CD14-positive monocyte (primary cell): Measurements from ENCODE around the gene POLR1D. TPM values are rescaled to one million over a fixed set of nuclear protein-coding genes. Genes with fewer than 3 reads are reported as not detected.

Experiments used
- DNase-seq, 3 donors: peaks; one replicate each; pipeline ENCODE4 v3.0.0-alpha.2; 2011 to 2022
- H2AFZ ChIP-seq: 2 replicates; pipeline ENCODE4 v1.6.0; 2012; ENCODE audit warnings: mild to moderate bottlenecking, low read depth, low read length, inconsistent platforms; ENCODE audit not compliant: insufficient read depth, poor library complexity, severe bottlenecking
- H3K27ac ChIP-seq, 2 donors: 1 replicate in 1 of 2; 2 replicates in 1 of 2; pipeline ENCODE4 v1.5.1; 2012 to 2013; ENCODE audit warnings: low read length in 2 of 2, control low read depth in 1 of 2, inconsistent platforms in 1 of 2, low read depth in 1 of 2, mild to moderate bottlenecking in 1 of 2
- H3K27me3 ChIP-seq, 2 donors: one replicate each; pipeline versions ENCODE4 v1.6.0 to v1.6.1; 2011 to 2013; ENCODE audit warnings: low read length in 2 of 2; ENCODE audit not compliant: control insufficient read depth in 2 of 2, insufficient read depth in 2 of 2
- H3K36me3 ChIP-seq, 2 donors: replicated peaks in 1 of 2; 1 replicate in 1 of 2; 2 replicates in 1 of 2; pipeline versions ENCODE4 v1.5.1 to v1.6.1; 2012 to 2013; ENCODE audit warnings: low read length in 2 of 2, control low read depth in 1 of 2, inconsistent platforms in 1 of 2, mild to moderate bottlenecking in 1 of 2; ENCODE audit not compliant: insufficient read depth in 2 of 2, control insufficient read depth in 1 of 2
- H3K4me1 ChIP-seq, 2 donors: 1 replicate in 1 of 2; 2 replicates in 1 of 2; pipeline versions ENCODE4 v1.5.1 to v1.6.1; 2012 to 2013; ENCODE audit warnings: low read length in 2 of 2, control low read depth in 1 of 2, inconsistent platforms in 1 of 2, mild to moderate bottlenecking in 1 of 2, moderate library complexity in 1 of 2; ENCODE audit not compliant: insufficient read depth in 2 of 2, control insufficient read depth in 1 of 2
- H3K4me2 ChIP-seq: replicated peaks from 2 replicates; pipeline ENCODE3; 2012; ENCODE audit warnings: low read length, moderate library complexity, mild to moderate bottlenecking; ENCODE audit not compliant: poor library complexity, severe bottlenecking; ENCODE audit errors: extremely low read depth
- H3K4me3 ChIP-seq, 3 experiments: fragments of 200-600 bp in 1 of 3; sonication (generic) in 1 of 3; replicated peaks in 1 of 3; 1 replicate in 2 of 3; 2 replicates in 1 of 3; pipeline ENCODE4 v1.5.1; 2011 to 2013; ENCODE audit warnings: low read length in 3 of 3, mild to moderate bottlenecking in 3 of 3, control low read depth in 2 of 3, low read depth in 2 of 3, inconsistent platforms in 1 of 3, moderate library complexity in 1 of 3
- H3K79me2 ChIP-seq: 2 replicates; pipeline ENCODE4 v1.6.0; 2012; ENCODE audit warnings: mild to moderate bottlenecking, control low read depth, inconsistent platforms, low read length, moderate library complexity; ENCODE audit not compliant: insufficient read depth
- H3K9ac ChIP-seq: 2 replicates; pipeline ENCODE4 v1.6.0; 2017; ENCODE audit warnings: low read length, mild to moderate bottlenecking; ENCODE audit not compliant: insufficient read depth, poor library complexity, severe bottlenecking
- H3K9me3 ChIP-seq, 2 donors: replicated peaks in 1 of 2; 1 replicate in 1 of 2; 2 replicates in 1 of 2; pipeline versions ENCODE4 v1.5.1 to v1.6.1; 2012 to 2013; ENCODE audit warnings: low read length in 2 of 2, control low read depth in 1 of 2; ENCODE audit not compliant: control insufficient read depth in 1 of 2, insufficient read depth in 1 of 2
- H4K20me1 ChIP-seq: 2 replicates; pipeline ENCODE4 v1.6.0; 2012; ENCODE audit warnings: mild to moderate bottlenecking, low read length, control low read depth, moderate library complexity; ENCODE audit not compliant: insufficient read depth
- H3K27ac Mint-ChIP-seq, 7 donors: one replicate each; pipeline ENCODE4 v1.8.0; 2020; ENCODE audit warnings: mild to moderate bottlenecking in 7 of 7, mixed read lengths in 7 of 7, moderate library complexity in 6 of 7, inconsistent platforms in 2 of 7
- H3K27me3 Mint-ChIP-seq, 3 donors: one replicate each; pipeline ENCODE4 v1.8.0; 2021 to 2022; ENCODE audit warnings: low read depth in 3 of 3, mild to moderate bottlenecking in 3 of 3, mixed read lengths in 3 of 3, moderate library complexity in 3 of 3, inconsistent platforms in 1 of 3
- H3K36me3 Mint-ChIP-seq, 2 donors: one replicate each; pipeline ENCODE4 v1.8.0; 2020; ENCODE audit warnings: mixed read lengths in 2 of 2, inconsistent platforms in 1 of 2, mild to moderate bottlenecking in 1 of 2
- H3K4me1 Mint-ChIP-seq: one replicate; pipeline ENCODE4 v1.8.0; 2020; ENCODE audit warnings: mild to moderate bottlenecking, mixed read lengths
- H3K4me3 Mint-ChIP-seq, 2 donors: one replicate each; pipeline ENCODE4 v1.8.0; 2020; ENCODE audit warnings: mild to moderate bottlenecking in 2 of 2, mixed read lengths in 2 of 2, moderate library complexity in 1 of 2
- H3K9me3 Mint-ChIP-seq, 7 donors: one replicate each; pipeline ENCODE4 v1.8.0; 2020 to 2022; ENCODE audit warnings: mixed read lengths in 7 of 7, mild to moderate bottlenecking in 6 of 7, moderate library complexity in 6 of 7, inconsistent platforms in 2 of 7
- CTCF ChIP-seq: fragments of 200-600 bp; IDR thresholded peaks from one replicate; pipeline ENCODE4 v1.8.0; 2022; ENCODE audit warnings: antibody characterized with exemption, mild to moderate bottlenecking
- WGBS: methylation state at CpG from one replicate; pipeline ENCODE4 v1.1.5; 2013; ENCODE audit warnings: missing lambda C conversion rate; ENCODE audit not compliant: insufficient coverage; 5-methylcytosine and 5-hydroxymethylcytosine counted together
- intact Hi-C, 2 donors: fragments of 100-400 bp; cut with micrococcal nuclease; formaldehyde crosslinking; loops; one replicate each; pipeline versions ENCODE4 v1.15.0 to v1.15.1; 2023
- polyA plus RNA-seq, 3 donors: library from polyadenylated mRNA; depleted of rRNA in 1 of 3; unstranded in 2 of 3; stranded (reverse) in 1 of 3; fragments of 300-500 nt in 2 of 3; fragments of >200 nt in 1 of 3; fragmentation: Illumina TruSeq in 2 of 3; gene quantifications; 1 replicate in 2 of 3; 2 replicates in 1 of 3; pipeline ENCODE4 v1.2.3, GENCODE V29; 2012 to 2021

The POLR1D gene
- polyA plus RNA-seq, 3 donors, result 122 to 146 (median 139) TPM

GRCh38 chr13:27638521-27638920 lies 16.8 kb downstream of the POLR1D start:
- no peak overlapping the region for H3K4me3 ChIP-seq
- Mint-ChIP-seq H3K27ac (peak overlapping the region in 1 of 7 donors; percentile 73), H3K4me3 (no peak overlapping the region), H3K27me3 (no peaks in the 10 kb centered on the region), H3K4me1 (peaks cover 29% of the 10 kb centered on the region), H3K9me3 (peaks cover 0 to 1% (median 0%) of the 10 kb centered on the region in 7 donors), H3K36me3 (peaks cover 6 to 13% of the 10 kb centered on the region in 2 donors)
- no peak for DNase-seq
- intact Hi-C loops, result no loop called here
- H3K36me3 ChIP-seq, result peaks cover 4 to 6% of the 10 kb centered on the region in 2 donors
- H3K9me3 ChIP-seq, result no peaks in the 10 kb centered on the region
- no peaks in the 10 kb centered on the region for H3K27me3 ChIP-seq
- no peak overlapping the region for H3K27ac ChIP-seq
- TF ChIP-seq CTCF, result no peak
- no peak overlapping the region for H3K9ac ChIP-seq
- H3K4me2 ChIP-seq, result no peak overlapping the region
- peaks cover 95% of the 10 kb centered on the region for H3K79me2 ChIP-seq
- H3K4me1 ChIP-seq, result peaks cover 0 to 6% of the 10 kb centered on the region in 2 donors
- WGBS, result 90% methylated on average over 2 of the region's 2 CpGs
- no peak overlapping the region for H2AFZ ChIP-seq
- H4K20me1 ChIP-seq, result peaks cover 91% of the 10 kb centered on the region

GRCh38 chr13:27639186-27639585 lies 17.5 kb downstream of the POLR1D start:
- no peaks in the 10 kb centered on the region for H3K27me3 ChIP-seq
- no peak for DNase-seq
- H3K27ac ChIP-seq, result no peak overlapping the region
- H3K4me3 ChIP-seq, result no peak overlapping the region
- no peak overlapping the region for H3K9ac ChIP-seq
- peaks cover 32% of the 10 kb centered on the region for H3K4me1 Mint-ChIP-seq
- peaks cover 94% of the 10 kb centered on the region for H4K20me1 ChIP-seq
- peaks cover 6 to 8% of the 10 kb centered on the region in 2 donors for H3K36me3 Mint-ChIP-seq
- peaks cover 4% of the 10 kb centered on the region in 2 donors for H3K36me3 ChIP-seq
- intact Hi-C loops, result no loop called here
- peaks cover 0 to 1% (median 0%) of the 10 kb centered on the region in 7 donors for H3K9me3 Mint-ChIP-seq
- H3K4me2 ChIP-seq, result no peak overlapping the region
- no peaks in the 10 kb centered on the region for H3K9me3 ChIP-seq
- H3K27ac Mint-ChIP-seq, result peak overlapping the region in 1 of 7 donors; percentile 66
- H2AFZ ChIP-seq, result no peak overlapping the region
- peaks cover 97% of the 10 kb centered on the region for H3K79me2 ChIP-seq
- H3K4me3 Mint-ChIP-seq, result no peak overlapping the region
- TF ChIP-seq CTCF, result no peak
- peaks cover 0 to 6% of the 10 kb centered on the region in 2 donors for H3K4me1 ChIP-seq
- H3K27me3 Mint-ChIP-seq, result no peaks in the 10 kb centered on the region
